LNCaP clone FGC (cell line): ENCODE measurements around the gene IFNB1.

Experiments used
- DNase-seq: peaks from one replicate; pipeline ENCODE4 v3.0.0-alpha.2; 2011; ENCODE audit warnings: low read depth
- H3K4me3 ChIP-seq: 2 replicates; pipeline ENCODE4 v1.5.1; 2011; ENCODE audit warnings: mild to moderate bottlenecking, low read depth, low read length, control low read depth
- CTCF ChIP-seq: IDR thresholded peaks from 2 replicates; pipeline ENCODE4 v1.5.1; 2012; ENCODE audit warnings: mild to moderate bottlenecking; ENCODE audit not compliant: control insufficient read depth, insufficient read depth; ENCODE audit errors: extremely low read depth

IFNB1 gene

DNA sequence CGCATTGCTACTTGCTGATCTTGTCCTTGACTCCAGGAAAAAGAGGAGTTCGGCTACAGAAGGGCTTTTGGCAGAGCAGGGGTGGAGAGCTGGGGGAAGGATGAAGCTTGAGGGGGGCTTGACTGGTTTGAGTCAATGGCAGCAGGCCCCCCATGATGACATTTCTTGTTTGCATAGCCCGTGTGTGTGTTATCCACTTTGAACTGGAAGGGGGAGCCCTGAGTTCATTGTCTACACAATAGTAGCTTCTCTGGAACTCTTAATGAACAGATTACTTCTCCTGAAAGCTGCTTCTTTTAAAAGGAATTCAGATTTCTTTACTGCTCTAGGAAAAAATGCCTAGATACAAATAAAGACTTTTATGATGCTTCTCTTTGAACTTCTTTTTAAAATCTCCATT, 2.3 kb downstream of the IFNB1 start:
- no peak overlapping the region for H3K4me3 ChIP-seq
- no peak for DNase-seq
- no peak for TF ChIP-seq CTCF

GRCh38 chr9:21070906-21071305, 6.8 kb downstream of the IFNB1 start:
- no peak for DNase-seq
- no peak for TF ChIP-seq CTCF
- H3K4me3 ChIP-seq: no peak overlapping the region

- H3K4me3 ChIP-seq: no peak overlapping the region
- TF ChIP-seq CTCF: peak; percentile 12; the same call in 1 of the 2 replicates
- DNase-seq: peak; percentile 48
Observed at GRCh38 chr9:21070171-21070571, 7.6 kb downstream of the IFNB1 start.

DNA sequence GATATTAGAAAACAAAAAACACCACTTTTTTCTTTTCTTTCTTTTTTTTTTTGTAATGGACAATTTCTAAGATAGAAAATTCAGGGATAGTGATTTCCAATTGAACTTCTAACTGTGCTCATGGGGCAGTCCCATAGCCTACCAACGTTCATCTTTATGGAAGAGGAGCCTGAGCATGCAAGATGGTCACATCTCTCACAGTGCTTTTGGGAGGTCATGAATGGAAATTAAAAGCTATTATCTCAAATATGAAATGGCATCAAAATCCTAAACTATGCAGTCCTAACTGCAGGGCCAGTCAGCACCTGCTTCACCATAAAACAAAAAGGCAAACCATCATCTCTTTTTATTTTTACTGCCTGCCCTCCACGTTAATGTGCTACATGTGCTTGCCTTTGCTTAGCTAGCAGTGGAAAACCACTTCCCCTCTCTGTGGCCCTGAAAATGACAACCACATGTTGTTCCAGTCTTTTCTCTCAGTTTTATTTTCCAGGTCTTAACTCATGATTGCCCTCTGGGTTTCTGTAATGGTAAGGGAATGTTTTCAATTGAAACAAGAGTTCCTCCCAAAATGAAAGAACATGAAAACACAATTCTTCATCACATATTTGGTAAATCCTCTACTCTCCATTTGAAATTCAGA, 16.7 kb downstream of the IFNB1 start:
- no peak for TF ChIP-seq CTCF
- DNase-seq: no peak
- H3K4me3 ChIP-seq: no peak overlapping the region

DNA sequence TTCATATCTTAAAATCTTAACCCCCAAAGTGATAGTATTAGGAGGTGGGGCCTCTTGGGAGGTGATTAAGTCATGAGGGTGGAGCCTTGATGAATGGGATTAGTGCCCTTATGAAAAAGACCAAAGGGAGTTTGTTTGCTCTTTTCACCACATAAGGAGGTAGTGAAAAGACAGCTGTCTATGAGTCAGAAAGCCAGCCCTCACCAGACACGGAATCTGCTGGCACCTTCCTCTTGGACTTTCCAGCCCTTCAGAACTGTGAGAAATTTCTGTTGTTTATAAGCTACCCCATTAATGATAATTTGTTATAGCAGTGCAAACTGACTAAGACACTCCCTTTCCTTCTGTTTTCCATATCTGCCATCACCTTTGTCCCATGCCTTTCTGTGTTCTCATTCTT, 20.8 kb downstream of the IFNB1 start:
- no peak for DNase-seq

DNA sequence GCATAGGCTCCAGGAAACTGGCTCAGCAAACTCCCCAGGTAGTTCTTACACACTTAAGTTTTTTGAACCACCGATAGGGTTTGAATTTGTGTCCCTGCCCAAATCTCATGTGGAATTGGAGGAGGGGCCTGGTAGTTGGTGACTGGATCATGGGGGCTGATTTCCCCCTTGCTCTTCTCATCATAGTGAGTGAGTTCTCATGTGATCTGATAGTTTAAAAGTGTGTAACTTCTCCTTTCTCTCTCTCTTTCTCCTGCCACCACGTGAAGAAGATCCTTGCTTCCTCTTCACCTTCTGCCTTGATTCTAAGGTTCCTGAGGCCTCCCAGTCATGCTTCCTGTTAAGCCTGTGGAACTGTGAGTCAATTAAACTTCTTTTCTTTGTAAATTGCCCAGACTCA, 23.9 kb downstream of the IFNB1 start:
- H3K4me3 ChIP-seq: no peak overlapping the region
- no peak for DNase-seq
- TF ChIP-seq CTCF: no peak

More for the DNA sequence above, 20.8 kb downstream of the IFNB1 start:
- no peak for TF ChIP-seq CTCF
- no peak overlapping the region for H3K4me3 ChIP-seq

- no peak for TF ChIP-seq CTCF
- DNase-seq: no peak
- H3K4me3 ChIP-seq: no peak overlapping the region
Observed at GRCh38 chr9:21047281-21047691, 30.5 kb downstream of the IFNB1 start.
